ENCODE data around the gene NDUFB2.

The NDUFB2 gene

GRCh38 chr7:140659856-140660255 is 36.7 kb upstream of the NDUFB2 start:
- H3K4me3 ChIP-seq (ENCODE audit: low read depth, low read length): no peak overlapping the region
- H3K4me1 ChIP-seq (ENCODE audit: control insufficient read depth, insufficient read depth, low read length): no peaks in the 10 kb centered on the region
- CTCF ChIA-PET: interaction anchor here (0.6 to 3.5 kb wide), 5 partner anchors 10 to 142 kb away, joined by 3 to 10 read pairs (median 5); no protein-coding TSS in a partner anchor
- H3K27ac ChIP-seq (ENCODE audit: extremely low read depth, low read depth, low read length): no peak overlapping the region
- H3K9me3 ChIP-seq (ENCODE audit: control insufficient read depth, insufficient read depth, low read depth, low read length): no peaks in the 10 kb centered on the region
- POLR2A ChIA-PET: interaction anchor here (0.9 kb wide), 1 partner anchor 36 kb away, joined by 3 read pairs; the partner anchor contains the start of gene NDUFB2
- H3K36me3 ChIP-seq (ENCODE audit: control insufficient read depth in 2 of 2, insufficient read depth in 1 of 2, low read length in 2 of 2): no peaks in the 10 kb centered on the region
- TF ChIP-seq YY2 (tag by site-specific recombination; IDR thresholded peaks at IDR 0.05) (no peak), RBAK (tag by site-specific recombination; IDR thresholded peaks at IDR 0.05) (no peak), KLF17 (tag by site-specific recombination; IDR thresholded peaks at IDR 0.05) (no peak), ZNF701 (tag by site-specific recombination; IDR thresholded peaks at IDR 0.05) (no peak), ZNF514 (tag by site-specific recombination; IDR thresholded peaks at IDR 0.05) (no peak), ZNF529 (tag by site-specific recombination; IDR thresholded peaks at IDR 0.05; ENCODE audit: insufficient replicate concordance) (no peak), ZNF280C (tag by site-specific recombination; IDR thresholded peaks at IDR 0.05) (no peak), KLF10 (tag by site-specific recombination; IDR thresholded peaks at IDR 0.05) (no peak), ZNF654 (tag by site-specific recombination; IDR thresholded peaks at IDR 0.05; ENCODE audit: low read depth) (no peak), ZNF558 (tag by site-specific recombination; IDR thresholded peaks at IDR 0.05) (no peak), ZFP41 (tag by site-specific recombination; IDR thresholded peaks at IDR 0.05; ENCODE audit: borderline replicate concordance) (no peak), PRDM2 (tag by site-specific recombination; IDR thresholded peaks at IDR 0.05; ENCODE audit: borderline replicate concordance) (no peak), YY1 (tag by site-specific recombination; IDR thresholded peaks at IDR 0.05) (no peak), ZNF707 (tag by site-specific recombination; IDR thresholded peaks at IDR 0.05) (no peak), ZBTB11 (tag by site-specific recombination; conservative IDR thresholded peaks at IDR 0.05; ENCODE audit: low read depth) (no peak), ZSCAN23 (tag by site-specific recombination; IDR thresholded peaks at IDR 0.05) (no peak)
